HG02678 (cell line): ENCODE measurements around the gene KRTAP8-1.

Experiments
- ATAC-seq: cut with Tn5 transposase; IDR thresholded peaks from one replicate; pipeline ENCODE4 v1.9.1; 2021; ENCODE audit warnings: mild to moderate bottlenecking, moderate library complexity; ENCODE audit not compliant: unreplicated experiment

The KRTAP8-1 gene, protein sequence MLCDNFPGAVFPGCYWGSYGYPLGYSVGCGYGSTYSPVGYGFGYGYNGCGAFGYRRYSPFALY

DNA sequence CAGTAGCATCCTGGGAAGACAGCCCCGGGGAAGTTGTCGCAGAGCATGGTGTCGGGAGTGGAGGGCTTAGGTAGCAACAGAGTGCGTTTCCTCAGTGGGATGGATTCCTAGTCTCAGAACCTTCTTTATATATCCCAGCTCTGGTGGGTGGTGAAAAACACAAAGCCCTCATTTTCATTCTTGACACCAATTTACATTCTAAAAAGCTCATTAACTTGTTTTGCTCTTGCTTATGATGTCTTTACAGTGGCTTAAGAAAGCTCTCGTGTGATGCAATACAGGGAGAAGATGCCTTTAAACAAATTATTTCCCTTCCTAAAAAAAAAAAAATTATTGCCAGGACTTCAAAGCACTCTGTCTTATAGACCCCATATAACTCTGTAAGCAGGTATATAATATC is at the start of gene KRTAP8-1:
TSS of gene KRTAP8-1 (minus strand) at position 101 of the 400 bp plus-strand sequence. CDS start at position 47, 54 bp downstream.
- no peak for ATAC-seq

DNA sequence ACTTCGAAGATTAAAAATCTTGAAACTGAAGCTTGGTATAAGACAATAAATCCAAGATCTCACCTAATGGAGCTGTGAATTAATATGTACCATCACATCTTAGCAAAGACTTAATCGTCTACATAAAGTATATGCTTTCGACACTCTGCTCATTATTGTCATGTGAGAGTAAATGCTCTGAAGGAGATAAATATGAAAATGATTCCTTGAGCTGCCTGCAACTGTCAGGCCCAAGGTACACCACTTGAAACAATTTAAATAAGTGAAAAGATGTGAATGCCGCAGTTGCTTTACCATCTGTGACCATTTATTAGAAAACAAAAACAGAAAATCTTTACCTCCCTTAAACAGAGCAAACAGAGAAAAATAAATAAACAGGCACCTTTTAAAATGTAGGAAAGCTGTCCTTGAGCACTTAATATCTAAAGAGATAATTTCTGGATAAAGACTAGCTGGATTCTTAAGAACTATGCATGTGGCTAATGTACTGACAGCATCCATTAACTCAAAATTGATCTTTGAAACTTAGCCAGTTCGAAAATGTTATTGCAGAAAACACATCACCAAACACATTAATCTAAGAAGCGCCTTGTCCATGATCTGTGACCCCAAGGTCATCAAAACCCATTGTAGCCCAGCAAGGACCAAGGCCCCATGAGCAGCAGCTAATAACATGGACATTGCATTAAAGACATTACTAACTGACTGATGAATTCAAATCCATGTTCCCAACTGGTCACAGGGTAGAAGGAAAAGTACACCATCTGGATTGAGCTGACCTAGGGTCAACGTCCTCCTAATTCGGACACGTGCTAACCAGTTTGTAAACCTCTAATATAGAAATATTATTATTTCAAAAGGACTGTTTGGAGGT is 34.8 kb upstream of the KRTAP8-1 start:
- ATAC-seq: no peak

DNA sequence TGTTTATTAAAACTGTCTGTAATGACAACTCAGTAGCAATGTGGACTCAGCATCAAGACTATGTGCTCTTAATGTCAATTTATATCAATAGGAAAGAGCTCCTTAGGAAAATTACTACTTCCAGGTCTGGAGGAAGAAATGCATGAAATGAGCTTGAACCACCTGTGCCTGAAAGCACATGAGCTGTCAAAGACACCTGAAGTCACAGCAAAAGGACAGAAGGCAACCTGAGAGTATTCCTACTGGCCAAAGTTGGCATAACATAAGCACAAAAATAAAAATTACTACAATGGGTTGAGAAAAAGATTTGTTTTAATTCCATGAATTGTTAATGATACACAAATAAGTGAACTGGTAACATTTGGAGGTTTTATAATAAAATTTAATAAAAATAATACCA is 29.9 kb upstream of the KRTAP8-1 start:
- no peak for ATAC-seq

DNA sequence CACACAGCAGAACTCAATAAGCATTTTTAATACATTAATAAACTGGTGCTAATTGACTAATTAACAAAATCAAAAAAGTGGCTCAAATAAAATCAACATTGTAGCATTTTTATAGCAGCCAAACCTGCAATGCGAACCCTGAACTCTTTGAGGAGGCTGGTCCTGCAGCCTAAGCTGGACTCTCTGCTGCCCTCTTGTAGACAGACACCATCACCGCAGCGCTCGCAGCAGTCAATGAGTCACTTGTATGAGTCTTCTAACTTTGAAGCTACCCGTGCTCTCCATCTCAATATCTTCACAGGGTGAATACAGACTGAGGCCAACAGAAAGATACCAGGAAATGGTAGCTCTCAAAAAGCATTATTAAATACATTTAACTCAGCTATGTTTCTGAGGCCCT is 26.2 kb upstream of the KRTAP8-1 start:
- ATAC-seq: no peak

DNA sequence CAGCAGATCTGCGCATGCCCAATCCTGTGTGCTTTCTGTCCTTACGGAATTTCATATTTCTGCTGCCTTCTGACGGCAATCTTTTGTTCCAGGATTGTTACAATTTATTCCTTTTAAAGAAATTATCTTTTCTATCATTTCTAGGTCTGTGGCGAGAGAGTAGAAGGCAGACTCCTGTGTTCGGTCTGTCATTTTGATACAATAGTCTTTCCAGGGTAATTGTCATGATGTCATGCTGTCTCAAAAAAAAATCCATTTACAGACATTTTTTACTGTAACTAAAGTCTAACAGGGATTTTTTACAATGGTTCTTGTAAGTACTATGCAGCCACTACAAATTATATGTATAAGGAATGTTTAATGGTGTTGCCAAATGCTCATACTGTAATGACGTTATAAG is 25.5 kb upstream of the KRTAP8-1 start:
- ATAC-seq: no peak

DNA sequence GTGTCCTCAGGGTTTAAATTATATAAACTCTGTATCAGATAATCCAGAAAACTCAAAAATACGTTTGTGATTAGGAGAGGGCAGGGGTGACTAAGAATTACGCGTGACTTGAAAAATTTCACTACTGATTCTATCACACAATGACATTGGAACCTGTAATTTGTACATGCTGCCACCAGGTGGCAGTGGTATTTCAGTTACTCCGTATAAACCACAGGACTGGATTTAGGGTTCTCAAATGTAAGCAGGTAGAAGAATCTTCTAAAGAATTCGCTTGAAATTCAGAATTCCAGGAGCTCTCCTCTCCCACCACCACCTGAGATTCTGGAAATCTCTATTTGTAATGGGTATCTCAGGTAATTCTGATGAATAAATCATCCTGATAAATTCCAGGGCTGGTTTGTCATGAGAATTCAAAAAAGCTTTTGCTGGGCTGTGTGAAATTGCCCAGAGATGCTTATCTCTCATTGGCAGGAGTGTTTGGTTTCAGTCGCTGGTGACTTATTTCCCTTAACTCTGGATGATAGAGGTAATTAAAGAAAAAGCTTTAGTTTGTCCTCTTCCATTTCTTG is 18.2 kb upstream of the KRTAP8-1 start:
- ATAC-seq: no peak

DNA sequence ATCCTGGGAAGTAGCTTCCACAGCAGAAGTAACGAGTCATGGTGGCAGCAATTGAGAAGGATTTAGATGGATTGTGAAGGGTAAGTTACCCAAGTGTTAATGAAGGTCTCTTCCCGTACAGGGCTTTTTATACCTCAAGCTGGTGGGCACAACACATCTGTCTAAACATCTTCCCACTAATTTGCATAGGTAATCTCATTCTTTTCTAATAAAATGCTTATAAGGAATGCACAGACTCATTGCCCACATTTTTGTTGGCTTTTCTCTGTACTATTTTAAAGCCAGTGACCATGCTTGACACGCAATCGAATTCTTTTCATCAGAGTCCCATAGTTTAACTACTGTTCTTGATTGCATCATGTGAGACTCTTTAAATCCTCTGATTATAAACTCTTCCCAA is 16.6 kb upstream of the KRTAP8-1 start, which contains the start of gene KRTAP7-1:
TSS of gene KRTAP7-1 (minus strand) at position 101 of the 400 bp plus-strand sequence. CDS start at position 40, 61 bp downstream.
- no peak for ATAC-seq

DNA sequence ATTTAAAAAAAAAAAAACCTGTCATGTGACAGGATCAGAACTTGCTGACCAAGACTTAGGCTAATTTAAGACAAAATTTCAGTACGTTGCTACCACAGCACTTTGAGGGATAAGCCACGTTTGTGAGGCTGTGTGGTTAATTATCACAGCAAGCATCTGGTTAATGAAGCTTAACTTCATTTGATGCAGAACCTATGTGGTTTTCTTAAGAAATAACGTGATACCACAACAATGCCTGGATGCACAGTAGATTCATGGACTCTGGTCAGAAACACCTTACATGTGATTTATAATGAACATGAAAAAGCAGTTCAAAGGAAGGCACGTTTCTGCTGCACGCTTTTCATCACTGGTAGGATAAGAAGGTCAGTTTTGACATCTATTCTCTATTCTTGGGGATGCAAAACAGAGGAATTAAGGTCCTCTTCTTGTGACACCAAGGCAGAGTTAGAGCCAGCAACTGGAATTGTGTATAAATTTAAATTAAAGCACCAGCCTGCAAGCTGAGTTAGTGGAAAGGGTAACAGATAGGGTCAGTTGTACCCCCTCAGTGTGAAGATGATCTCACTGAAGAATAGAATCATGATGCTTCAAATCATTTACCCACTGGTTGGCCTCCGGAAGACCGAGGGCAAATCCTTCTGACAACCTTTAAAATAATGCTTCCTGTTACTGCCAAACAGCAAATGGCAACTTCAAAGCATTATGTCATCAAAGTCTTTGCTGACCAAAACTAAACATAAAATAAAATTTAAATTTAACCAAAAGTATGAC is 6.0 kb upstream of the KRTAP8-1 start:
- no peak for ATAC-seq

DNA sequence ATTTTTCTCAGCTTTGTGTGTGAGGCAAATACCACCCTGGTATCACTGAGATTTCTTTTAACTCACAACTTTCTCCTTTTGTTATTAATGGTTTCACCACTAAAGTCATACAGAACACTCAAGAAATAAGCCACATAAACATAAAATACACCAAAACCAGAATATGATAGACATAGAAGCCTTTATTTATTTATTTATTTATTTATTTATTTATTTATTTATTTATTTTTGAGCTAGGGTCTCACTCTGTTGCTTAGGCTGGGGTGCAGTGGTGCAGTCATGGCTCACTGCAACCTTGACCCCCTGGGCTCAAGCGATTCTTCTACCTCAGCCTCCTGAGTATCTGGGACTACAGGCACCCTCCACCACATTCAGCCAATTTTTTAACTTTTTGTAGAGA is 12.5 kb downstream of the KRTAP8-1 start:
- no peak for ATAC-seq

DNA sequence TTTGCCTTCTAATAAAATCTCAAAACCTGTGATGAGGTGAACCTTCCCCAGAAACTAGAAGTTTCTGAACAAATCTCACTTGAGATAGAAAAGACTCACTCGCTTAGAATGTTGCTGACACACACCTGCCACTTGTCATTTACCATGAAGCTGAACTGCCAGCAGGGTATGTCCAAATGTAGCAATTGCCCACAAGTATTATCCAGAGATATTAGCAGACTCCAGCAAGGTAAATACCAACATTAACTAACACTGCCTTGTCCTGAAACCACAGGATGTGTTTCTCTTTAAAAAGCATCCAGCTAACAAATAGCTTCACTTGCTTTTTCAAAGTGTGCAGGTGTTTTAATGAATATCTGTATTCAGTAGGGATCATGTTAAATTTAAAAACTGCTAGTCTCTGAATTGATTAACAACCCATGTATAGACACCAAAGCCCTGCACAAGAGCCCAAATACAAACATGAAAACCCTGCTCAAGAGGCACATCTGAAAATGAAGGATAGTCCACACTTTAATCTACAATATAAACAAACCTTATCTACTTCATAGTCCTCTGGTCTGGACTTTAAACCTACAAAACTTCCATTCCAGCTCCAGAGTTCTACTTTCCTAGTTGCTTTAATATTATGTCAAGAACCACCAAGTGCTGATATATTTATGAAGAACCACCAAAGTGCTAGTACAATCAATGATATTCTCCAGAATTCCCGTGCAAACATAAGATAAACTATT is 19.3 kb downstream of the KRTAP8-1 start:
- no peak for ATAC-seq

DNA sequence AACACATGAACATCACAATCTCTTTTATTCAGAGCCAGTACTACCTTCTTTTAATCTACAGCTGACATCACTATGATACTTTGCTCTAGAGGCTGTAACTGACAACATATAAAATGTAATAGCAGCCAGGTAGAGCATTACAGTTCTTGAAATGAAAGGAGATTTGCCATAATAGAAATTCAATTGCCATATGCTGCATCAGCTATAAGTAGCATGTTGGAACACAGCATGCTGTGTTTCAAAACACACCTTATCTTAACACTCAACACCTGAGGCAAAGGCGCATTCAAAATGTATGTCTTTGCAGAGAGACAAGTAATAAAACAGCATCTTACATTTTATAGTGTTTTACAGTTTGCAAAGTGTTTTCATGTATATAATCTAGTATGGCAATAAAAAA is 33.8 kb downstream of the KRTAP8-1 start:
- no peak for ATAC-seq

DNA sequence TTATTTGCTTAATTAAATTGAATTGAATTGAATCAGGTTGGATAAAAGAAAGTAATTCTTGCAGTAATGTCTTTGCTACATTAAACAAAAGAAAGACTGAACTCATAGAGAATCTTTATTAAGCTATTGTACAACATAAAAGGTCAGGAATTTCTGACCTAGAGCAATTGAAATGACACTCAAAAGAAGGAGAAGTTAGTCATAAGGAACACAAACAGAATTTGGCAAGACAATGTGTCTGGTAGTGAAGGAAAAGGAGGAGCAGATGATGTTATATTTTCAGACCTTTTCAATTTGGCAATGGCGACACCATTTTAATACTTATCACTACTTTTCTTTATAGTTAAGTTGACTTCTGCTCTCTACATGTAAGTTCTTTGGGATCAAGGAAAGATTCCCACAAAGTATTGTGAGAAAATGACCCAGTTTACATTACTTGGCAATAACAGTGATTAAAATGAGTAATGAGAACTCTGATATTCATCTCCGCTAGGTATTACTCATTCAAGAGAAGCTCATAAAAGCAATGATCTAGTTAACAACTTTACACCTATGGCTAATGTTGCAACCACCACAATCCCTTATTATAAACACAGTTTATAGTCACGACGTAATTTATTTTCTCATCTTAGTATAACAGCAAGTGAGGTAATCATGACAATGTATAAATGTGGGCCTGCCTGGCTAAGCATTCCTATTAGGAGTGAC is 43.2 kb downstream of the KRTAP8-1 start:
- no peak for ATAC-seq
